ENCODE measurements around the gene TRIM31. TPM values are rescaled to one million over a fixed set of nuclear protein-coding genes. Genes with fewer than 3 reads are reported as not detected.

The TRIM31 gene, protein sequence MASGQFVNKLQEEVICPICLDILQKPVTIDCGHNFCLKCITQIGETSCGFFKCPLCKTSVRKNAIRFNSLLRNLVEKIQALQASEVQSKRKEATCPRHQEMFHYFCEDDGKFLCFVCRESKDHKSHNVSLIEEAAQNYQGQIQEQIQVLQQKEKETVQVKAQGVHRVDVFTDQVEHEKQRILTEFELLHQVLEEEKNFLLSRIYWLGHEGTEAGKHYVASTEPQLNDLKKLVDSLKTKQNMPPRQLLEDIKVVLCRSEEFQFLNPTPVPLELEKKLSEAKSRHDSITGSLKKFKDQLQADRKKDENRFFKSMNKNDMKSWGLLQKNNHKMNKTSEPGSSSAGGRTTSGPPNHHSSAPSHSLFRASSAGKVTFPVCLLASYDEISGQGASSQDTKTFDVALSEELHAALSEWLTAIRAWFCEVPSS
- not detected in 2 replicates for total RNA-seq

DNA sequence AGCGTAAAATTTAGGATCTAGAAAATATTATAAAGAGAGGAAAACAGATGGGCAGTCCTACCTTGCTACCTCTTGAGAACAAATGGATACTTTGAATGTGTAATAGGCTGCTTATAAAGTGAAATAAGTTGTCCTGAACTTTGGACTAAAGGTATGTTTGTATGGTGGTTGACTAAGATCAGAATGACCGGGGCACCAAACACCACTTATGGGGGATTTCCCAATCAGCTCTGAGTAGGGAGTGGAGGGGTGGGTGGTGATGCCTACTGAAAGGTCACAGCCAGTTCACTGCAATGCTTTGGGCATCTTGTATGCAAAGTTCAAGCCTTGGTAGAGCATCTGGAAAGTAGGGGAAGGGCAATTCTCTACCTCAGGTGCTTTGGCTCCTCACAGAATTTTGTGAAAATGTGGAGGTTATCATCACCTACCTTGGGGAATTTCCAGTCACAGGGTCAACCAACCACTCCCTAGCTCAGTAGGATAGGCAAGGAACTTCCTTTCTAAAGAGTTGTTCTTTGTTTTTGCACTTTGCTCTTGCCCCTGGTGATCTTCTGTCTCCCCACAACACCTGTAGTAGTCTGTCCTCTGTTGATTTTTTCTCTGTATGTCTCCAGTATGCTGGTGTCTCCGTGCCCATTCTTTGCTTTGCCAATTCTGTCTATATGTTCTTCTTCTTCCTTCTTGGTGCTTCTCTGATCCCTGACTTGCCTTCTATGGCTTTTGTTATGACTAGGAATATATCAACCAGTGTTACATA, at the start of gene TRIM31:
TSS of gene TRIM31 (minus strand) at position 88 of the 757 bp plus-strand sequence. CDS start 285 bp downstream, outside the sequence.

DNA sequence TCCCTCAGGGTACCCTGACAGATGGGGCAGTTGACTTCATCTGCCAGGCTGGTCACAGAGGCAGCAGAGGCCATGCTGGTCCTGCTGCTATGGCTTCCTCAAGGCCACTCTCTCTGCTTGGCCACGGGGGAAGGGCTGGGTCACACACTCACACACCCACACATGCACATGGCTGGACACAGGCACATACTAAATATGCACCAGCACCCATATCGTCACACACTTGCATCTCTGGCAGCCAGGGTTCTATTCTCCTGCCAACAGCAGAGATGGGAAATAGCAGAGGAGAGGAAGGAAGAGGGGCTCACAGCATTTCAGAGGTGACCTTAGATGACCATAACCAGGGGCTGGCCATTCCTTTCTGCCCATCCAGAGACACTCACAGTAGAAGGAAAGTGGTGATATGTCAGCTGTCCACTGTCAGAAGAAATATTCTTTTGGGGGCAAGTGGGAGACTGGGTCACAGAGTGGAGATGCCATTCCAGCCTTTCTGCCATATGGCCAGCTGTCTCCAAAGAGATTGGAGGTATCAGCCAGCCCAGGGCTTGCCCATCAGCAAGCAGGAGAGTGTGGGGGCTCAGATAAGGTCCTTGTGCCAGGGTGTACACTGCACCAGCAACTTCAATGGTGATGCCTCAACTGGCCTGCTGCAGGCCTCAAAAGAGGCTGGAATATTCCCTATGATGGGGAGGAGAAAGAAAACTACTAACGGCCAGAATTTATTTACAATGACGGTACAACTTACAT, 48.1 kb upstream of the TRIM31 start, which contains the start of gene TRIM10:
TSS of gene TRIM10 (minus strand) at position 427 of the 747 bp plus-strand sequence. CDS start at position 74, 353 bp downstream.

DNA sequence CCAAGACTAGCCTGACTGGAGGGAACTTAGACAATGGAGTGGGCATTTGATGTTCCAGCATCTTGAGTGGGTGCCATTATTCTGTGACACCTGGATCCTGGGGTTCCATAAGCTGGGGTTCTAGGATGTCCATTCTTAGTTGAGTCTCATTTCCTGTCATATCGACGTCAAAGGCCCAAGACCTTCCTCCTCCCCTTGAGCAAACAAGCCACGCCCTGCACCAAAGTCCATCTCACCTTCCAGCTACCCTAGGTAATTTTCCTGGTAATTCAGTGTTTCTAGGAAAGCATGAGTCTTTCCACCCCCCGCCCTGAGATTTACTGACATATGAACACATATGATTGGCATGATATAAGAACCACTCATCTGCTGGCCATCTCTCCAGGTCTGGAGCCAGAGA, 22.9 kb upstream of the TRIM31 start, which contains the start of gene TRIM40:
TSS of gene TRIM40 (plus strand) at position 384 of the 400 bp plus-strand sequence. CDS start 897 bp downstream, outside the sequence.

DNA sequence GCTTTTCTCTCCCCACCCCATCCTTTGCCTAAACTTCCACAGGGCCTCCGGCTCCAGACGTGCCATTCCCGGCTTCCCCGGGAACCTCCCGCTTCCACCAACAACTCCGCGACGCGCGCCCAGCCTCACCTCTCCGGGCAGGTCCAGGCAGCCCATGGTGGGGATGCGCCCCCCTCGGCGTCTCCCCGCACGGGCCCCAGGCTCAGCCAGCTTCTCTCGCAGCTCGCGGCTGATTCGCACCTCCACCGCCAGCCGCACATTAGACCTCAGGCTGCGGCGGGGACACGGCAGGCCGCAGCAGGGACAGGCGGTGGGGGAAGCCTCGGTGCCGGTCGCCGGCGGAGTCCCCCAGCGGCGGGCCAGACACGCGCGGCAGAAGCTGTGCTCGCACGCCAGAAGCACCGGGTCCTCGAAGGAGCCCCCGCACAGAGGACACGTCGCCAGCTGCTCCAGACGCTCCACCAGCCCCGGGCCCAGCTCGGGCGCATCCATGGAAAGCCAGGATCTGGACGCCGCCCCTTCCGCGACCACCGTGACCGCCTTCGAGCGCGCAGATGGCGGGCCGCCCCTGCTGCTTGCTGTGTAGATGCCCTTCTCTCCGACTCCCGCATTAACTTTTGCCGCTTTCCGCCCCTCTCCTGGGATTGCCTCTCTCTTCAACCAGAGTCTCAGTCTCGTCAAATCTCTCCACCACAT, 37.6 kb downstream of the TRIM31 start, which contains the start of gene RNF39:
TSS of gene RNF39 (minus strand) at position 676 of the 696 bp plus-strand sequence. CDS start at position 492, 184 bp downstream.

DNA sequence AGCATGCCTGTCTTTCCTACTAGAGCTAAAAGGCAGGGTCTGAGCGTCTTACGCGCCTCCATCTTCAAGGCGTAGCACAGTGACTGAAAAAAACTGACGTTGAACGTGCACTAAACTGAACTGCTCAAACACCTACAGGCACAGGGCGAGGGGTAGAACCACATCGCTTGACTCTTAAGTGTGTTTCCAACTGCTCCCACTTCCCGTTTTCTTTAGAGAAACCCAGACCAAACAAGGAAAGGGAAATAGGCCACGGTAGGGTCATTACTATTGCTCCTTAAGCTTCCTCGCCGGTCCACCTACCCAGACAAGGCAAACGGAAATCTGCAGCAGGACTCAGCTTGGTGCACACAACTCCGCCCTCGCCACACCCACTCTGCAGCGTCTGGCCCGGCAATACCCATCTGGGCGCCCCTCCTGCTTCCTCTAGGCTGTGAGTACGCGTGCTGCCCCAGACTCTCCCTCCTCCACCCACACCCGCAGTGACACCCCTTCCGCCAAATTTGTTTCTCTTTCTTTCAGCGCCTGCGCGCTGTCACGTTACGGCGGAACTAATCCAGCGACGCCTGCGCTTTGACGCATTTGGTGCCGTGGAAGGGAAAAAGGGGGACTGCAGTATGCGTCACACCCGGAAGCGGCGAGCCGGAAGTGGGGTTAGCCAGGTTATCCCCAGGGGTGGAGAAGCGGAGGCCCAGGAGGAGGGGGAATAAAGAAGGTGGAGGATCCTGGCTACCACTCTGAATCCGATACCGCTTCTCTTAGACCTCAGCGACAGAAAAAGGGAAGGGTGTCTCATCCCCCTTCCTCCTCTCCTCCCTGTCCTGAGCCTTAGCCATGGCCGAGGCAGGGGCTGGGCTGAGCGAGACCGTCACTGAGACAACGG, 46.1 kb downstream of the TRIM31 start, which contains the start of gene PPP1R11:
TSS of gene PPP1R11 (plus strand) at position 622 of the 883 bp plus-strand sequence. CDS start at position 835, 213 bp downstream.

DNA sequence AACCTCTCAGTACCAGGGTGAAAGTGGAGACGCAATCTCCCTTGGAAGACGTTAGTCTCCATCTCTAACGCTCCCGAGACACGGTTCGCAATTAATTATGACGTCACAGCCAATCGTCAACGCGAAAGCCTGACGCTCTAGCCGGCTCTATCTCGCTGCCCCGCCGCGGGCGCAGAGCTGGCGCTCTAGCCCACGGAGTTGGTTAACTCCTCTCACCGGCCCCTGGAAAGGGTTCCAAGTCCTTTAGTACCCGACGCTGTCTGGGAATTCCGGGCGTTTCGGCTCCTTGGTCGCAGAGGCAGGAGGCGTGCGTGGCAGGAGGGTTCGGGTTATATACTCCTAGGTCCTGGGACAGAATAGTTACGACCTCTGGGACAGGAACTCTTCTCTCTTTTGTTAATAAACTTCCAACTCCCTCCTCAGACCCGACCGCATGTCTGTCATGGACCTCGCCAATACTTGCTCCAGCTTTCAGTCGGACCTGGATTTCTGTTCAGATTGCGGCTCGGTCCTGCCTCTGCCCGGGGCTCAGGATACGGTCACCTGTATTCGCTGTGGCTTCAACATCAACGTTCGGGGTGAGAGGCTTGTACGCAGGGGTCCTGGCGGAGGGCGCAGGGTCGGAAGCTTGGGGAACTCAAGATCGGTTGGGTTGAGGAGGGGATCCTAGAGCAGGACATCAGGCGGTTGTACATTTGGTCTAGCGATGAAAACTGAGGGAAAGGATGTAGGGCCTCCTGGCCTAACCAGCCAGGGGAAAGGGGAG, 51.6 kb downstream of the TRIM31 start, which contains the start of gene POLR1H:
TSS of gene POLR1H (plus strand) at position 174 of the 766 bp plus-strand sequence. CDS start at position 434, 260 bp downstream.

Other genes starting within 250 kb of the TRIM31 start
- gene HLA-A, start 170.6 kb downstream of the TRIM31 start, total RNA-seq = 462 and 651 TPM in 2 replicates
- gene POLR1H, start 51.8 kb downstream of the TRIM31 start, total RNA-seq = 13.3 and 28.2 TPM in 2 replicates
- 16.3 and 17.2 TPM in 2 replicates for gene PPP1R11, start 45.9 kb downstream of the TRIM31 start, total RNA-seq
- gene RNF39, start 37.3 kb downstream of the TRIM31 start, total RNA-seq = not detected in 2 replicates
- gene TRIM40, start 23.1 kb upstream of the TRIM31 start, total RNA-seq = not detected in 2 replicates
- gene TRIM10, start 48.1 kb upstream of the TRIM31 start, total RNA-seq = not detected in 2 replicates
- not detected in 2 replicates for gene TRIM15, start 50.5 kb upstream of the TRIM31 start, total RNA-seq
- gene TRIM26, start 100.3 kb upstream of the TRIM31 start, total RNA-seq = 15.1 and 22.1 TPM in 2 replicates
- 9.5 and 10.8 TPM in 2 replicates for gene TRIM39, start 213.8 kb upstream of the TRIM31 start, total RNA-seq
- 19.3 and 29.1 TPM in 2 replicates for gene RPP21, start 232.1 kb upstream of the TRIM31 start, total RNA-seq

Data from smooth muscle cell of the umbilical artery (primary cell).